Naive B cell (primary cell): ENCODE data around the gene LEMD3. TPM values are rescaled to one million over a fixed set of nuclear protein-coding genes. Genes with fewer than 3 reads are reported as not detected.
A peak's percentile ranks its signal among the peaks of the same experiment; 100 is the strongest.
"Not testable (repeated sequence)": the region's sequence is repeated elsewhere in the genome, so short reads cannot be mapped to it uniquely, and the experiment has no call there.

ENCODE experiments used
- ATAC-seq, 2 donors: fragments of 150-1000 bp; cut with Tn5 transposase; 2 replicates each; pipeline ENCODE4 v1.10.0; 2021; ENCODE audit warnings: low read depth in 2 of 2, mild to moderate bottlenecking in 2 of 2, moderate library complexity in 2 of 2
- DNase-seq: peaks from one replicate; pipeline ENCODE4 v3.0.0; 2022
- H3K27ac Mint-ChIP-seq, 6 donors: one replicate each; pipeline ENCODE4 v1.8.0; 2020 to 2022; ENCODE audit warnings: mild to moderate bottlenecking in 6 of 6, mixed read lengths in 6 of 6, moderate library complexity in 5 of 6, inconsistent platforms in 2 of 6
- H3K27me3 Mint-ChIP-seq, 3 donors: one replicate each; pipeline ENCODE4 v1.8.0; 2021 to 2022; ENCODE audit warnings: mixed read lengths in 3 of 3, mild to moderate bottlenecking in 1 of 3
- H3K36me3 Mint-ChIP-seq, 2 donors: one replicate each; pipeline ENCODE4 v1.8.0; 2020 to 2022; ENCODE audit warnings: mixed read lengths in 2 of 2, inconsistent platforms in 1 of 2, mild to moderate bottlenecking in 1 of 2
- H3K4me1 Mint-ChIP-seq, 3 donors: one replicate each; pipeline ENCODE4 v1.8.0; 2020 to 2022; ENCODE audit warnings: mixed read lengths in 3 of 3, inconsistent platforms in 1 of 3, mild to moderate bottlenecking in 1 of 3, moderate library complexity in 1 of 3
- H3K4me3 Mint-ChIP-seq, 8 donors: one replicate each; pipeline ENCODE4 v1.8.0; 2020 to 2022; ENCODE audit warnings: mild to moderate bottlenecking in 8 of 8, mixed read lengths in 8 of 8, moderate library complexity in 8 of 8, inconsistent platforms in 2 of 8
- H3K9me3 Mint-ChIP-seq, 7 donors: one replicate each; pipeline ENCODE4 v1.8.0; 2020 to 2022; ENCODE audit warnings: mixed read lengths in 7 of 7, mild to moderate bottlenecking in 5 of 7, inconsistent platforms in 2 of 7, moderate library complexity in 1 of 7
- polyA plus RNA-seq, 6 donors: library from polyadenylated mRNA; unstranded; fragments of 300-500 nt; fragmentation: Illumina TruSeq; gene quantifications; one replicate each; pipeline ENCODE4 v1.2.3, GENCODE V29; 2021; ENCODE audit warnings: low read depth in 6 of 6

Gene LEMD3
- polyA plus RNA-seq, 6 donors from 2014 or later = 23.1 to 53.9 (median 41.2) TPM

DNA sequence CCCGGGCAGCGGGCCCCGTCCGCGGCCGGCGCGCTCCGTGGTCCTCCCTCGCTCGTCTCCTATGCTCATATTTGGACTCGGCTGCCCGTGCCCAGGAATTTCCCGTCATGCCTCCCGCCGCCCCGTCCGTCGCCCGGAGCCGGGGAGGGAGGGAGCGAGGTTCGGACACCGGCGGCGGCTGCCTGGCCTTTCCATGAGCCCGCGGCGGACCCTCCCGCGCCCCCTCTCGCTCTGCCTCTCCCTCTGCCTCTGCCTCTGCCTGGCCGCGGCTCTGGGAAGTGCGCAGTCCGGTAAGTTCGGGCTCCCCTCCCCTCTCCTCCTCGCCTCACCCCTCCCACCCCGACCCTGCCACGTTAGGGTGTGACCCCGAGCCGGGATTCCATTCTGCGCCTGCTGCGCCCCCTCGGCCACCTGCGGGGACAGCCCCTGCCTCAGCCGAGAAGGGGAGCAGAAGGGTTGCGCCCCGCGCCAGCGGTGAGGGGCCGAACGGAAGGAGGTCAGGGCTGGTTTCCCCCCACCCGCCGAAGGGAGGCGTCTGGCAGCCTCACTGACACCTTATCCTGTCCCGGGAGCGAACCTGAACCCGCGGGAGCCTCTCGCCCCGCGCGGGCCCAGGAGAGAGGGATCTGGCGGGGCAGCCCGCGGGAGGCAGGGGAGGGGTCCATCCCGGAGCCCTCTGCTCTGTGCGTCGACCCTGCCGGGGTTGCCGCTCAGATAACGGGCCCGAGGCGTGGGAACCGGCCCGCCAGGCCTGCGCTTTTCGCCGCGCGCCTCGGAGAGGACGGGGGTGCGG, 109.4 kb downstream of the LEMD3 start, which contains the start of gene MSRB3:
Gene MSRB3 (plus strand): TSS at position 108 of the 793 bp plus-strand sequence. CDS start 29,897 bp downstream, outside the sequence.
- Mint-ChIP-seq H3K36me3 (no peaks in the 10 kb centered on the region), H3K4me1 (peaks cover 12 to 15% (median 15%) of the 10 kb centered on the region in 3 donors), H3K27me3 (peaks cover 36 to 47% (median 39%) of the 10 kb centered on the region in 3 donors), H3K27ac (peak within 1 kb of the TSS in 3 of 6 donors; percentile 10 to 61 (median 49)), H3K9me3 (no peaks in the 10 kb centered on the region), H3K4me3 (peak within 1 kb of the TSS; percentile 66 to 91 (median 84))
- DNase-seq (peak; percentile 24), ATAC-seq (peak; percentile 73 to 76)

DNA sequence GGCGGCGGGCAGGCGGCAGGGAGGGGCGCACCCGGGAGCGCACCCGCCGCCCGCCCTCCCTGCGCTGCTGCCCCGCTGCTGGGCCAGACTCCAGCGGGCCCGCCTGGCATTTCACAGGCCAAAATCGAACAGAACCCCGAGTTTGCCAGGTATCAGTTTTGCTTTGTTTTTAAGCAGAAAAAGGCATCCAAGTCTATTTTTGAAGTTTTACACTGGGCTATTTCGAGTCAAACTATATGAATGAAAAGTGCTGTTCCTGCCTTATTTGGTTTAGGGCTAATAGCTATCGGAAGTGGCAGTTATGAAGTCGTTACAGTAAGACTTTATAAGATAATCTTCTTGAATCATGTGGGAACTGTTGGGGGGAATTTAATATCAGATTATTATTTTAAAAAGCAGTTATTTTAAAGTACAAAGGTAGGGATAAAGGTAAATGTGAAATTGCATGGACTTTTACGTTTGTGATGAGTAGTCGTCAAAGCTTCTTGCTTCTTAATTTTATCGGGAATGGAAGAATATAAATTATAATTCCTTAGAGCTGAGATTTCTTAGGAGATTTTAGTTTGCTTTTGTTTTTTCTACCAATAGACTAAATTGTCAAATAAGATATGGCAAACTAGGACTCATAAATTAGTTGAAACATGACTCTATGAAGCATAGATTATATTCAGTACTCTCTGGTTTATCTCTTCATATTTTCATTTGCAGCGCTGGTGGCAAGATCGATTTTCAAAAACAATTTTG, 110.2 kb downstream of the LEMD3 start:
- Mint-ChIP-seq H3K27me3 (peaks cover 36 to 47% (median 39%) of the 10 kb centered on the region in 3 donors), H3K9me3 (no peaks in the 10 kb centered on the region), H3K27ac (no peak overlapping the region), H3K4me1 (peaks cover 12 to 15% (median 15%) of the 10 kb centered on the region in 3 donors), H3K36me3 (no peaks in the 10 kb centered on the region), H3K4me3 (peak overlapping the region; percentile 66 to 91 (median 82))
- peak; percentile 11 to 65 for ATAC-seq
- DNase-seq = no peak

DNA sequence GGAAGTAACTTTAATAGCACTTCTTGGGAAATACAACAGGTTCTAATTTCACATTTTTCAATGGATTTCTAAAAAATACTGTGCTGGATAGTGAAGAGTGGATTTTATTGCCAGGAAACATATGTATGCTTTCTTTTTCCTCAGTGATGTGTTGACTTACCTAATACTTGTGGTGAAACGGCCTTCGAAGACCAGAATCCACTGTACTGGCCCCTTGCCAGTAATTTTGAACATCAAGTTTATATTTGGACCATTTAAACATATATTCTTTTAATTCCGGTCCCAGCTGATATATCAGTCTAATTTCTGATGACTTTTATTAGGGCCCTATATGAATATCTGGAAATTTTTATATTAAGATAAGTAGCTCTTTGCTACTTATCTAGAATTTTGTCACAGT, 110.9 kb downstream of the LEMD3 start:
- no peak for DNase-seq
- peak overlapping the region in 2 of 8 donors; percentile 66 to 83 for H3K4me3 Mint-ChIP-seq
- H3K27me3 Mint-ChIP-seq = peaks cover 31 to 41% (median 38%) of the 10 kb centered on the region in 3 donors
- H3K27ac Mint-ChIP-seq = no peak overlapping the region
- H3K36me3 Mint-ChIP-seq = no peaks in the 10 kb centered on the region
- H3K9me3 Mint-ChIP-seq = no peaks in the 10 kb centered on the region
- no peak for ATAC-seq
- H3K4me1 Mint-ChIP-seq = peaks cover 12 to 15% (median 15%) of the 10 kb centered on the region in 3 donors

DNA sequence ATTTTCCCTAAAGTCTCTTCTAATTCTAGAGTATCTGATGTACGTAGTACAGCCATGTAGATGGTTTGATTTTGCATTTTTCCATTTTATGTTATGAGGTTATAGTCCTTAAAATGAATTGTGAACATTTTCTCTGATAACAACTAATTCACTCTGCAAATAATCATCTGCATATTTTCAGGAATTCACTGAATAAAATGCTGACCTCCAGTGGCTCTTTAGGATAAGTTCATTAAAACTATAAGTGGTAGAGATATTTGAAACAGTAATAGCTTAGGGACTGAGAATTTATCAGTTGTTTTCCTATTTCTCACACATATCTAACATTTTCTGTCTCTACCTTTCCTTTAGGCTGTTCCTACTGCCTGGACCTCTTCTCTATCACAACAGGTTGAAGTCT, 113.5 kb downstream of the LEMD3 start:
- no peak overlapping the region for H3K27ac Mint-ChIP-seq
- H3K27me3 Mint-ChIP-seq = peaks cover 25 to 40% (median 33%) of the 10 kb centered on the region in 3 donors
- no peak for DNase-seq
- peaks cover 12 to 15% (median 13%) of the 10 kb centered on the region in 3 donors for H3K4me1 Mint-ChIP-seq
- H3K4me3 Mint-ChIP-seq = no peak overlapping the region
- H3K36me3 Mint-ChIP-seq = no peaks in the 10 kb centered on the region
- H3K9me3 Mint-ChIP-seq = no peaks in the 10 kb centered on the region
- ATAC-seq = no peak

DNA sequence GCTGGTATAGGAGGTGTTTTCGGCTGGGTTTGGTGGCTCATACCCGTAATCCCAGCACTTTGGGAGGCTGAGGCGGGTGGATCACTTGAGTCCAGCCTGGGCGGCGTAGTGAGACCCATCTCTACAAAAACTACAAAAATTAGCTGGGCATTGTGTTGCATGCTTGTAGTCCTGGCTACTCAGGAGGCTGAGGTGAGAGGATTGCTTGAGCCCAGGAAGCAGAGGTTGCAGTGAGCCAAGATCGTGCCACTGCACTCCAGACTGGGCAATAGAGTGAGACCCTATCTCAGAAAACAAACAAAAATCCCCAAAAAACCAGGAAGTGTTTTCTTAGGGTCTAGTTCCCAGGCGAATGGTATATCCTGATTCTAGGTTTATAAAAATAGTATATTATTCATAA, 116.1 kb downstream of the LEMD3 start:
- not testable (repeated sequence) for H3K9me3 Mint-ChIP-seq, H3K27ac Mint-ChIP-seq, H3K36me3 Mint-ChIP-seq, H3K4me1 Mint-ChIP-seq, ATAC-seq, DNase-seq
- Mint-ChIP-seq H3K4me3 (peak overlapping the region in 1 of 8 donors; percentile 22), H3K27me3 (peaks cover 7 to 32% (median 20%) of the 10 kb centered on the region in 3 donors)

DNA sequence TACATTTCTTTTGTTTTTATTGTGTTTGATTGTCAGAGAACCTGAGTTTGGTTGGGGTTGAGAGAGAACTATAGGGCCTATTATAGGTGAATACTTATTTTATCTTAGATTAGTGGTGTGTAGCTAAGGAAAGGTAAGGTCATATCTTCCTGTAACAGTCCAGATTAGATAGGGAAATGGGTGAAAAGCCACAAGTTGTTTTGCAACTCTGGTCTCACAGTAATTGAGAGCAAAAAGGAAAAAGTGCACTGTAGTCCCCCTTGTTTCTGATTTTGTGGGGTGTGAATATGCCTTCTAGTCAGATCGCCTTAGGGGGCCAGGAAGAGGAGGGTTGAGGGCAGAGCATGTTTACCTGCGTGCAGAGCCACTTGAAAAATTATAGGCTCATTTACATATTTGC, 118.0 kb downstream of the LEMD3 start:
- DNase-seq (no peak), ATAC-seq (no peak)
- H3K9me3 Mint-ChIP-seq = peaks cover 0 to 2% (median 0%) of the 10 kb centered on the region in 7 donors
- H3K27me3 Mint-ChIP-seq = peaks cover 5 to 18% (median 11%) of the 10 kb centered on the region in 3 donors
- H3K4me1 Mint-ChIP-seq = no peaks in the 10 kb centered on the region
- H3K27ac Mint-ChIP-seq = peak overlapping the region in 1 of 6 donors; percentile 74
- no peak overlapping the region for H3K4me3 Mint-ChIP-seq
- H3K36me3 Mint-ChIP-seq = no peaks in the 10 kb centered on the region

DNA sequence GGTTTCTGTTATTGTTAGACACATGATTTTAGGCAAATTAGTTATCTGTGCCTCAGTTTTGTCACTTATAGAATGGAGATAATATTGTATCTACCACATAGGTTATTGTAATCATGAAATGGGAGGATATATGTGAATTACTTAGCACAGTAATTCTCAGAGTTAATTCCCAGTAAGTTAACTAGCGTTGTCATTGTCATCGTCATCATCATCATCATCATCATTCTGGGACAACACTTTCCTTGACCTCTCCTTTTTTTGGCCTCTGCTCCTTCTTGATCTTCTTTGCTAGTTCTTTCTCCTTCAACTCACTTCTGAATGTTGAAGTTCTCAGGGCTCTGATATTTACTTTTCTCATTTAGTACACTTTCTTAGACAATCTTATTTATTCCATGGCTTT, 122.9 kb downstream of the LEMD3 start:
- Mint-ChIP-seq H3K36me3 (no peaks in the 10 kb centered on the region), H3K9me3 (peaks cover 0 to 2% (median 0%) of the 10 kb centered on the region in 7 donors), H3K27me3 (peaks cover 0 to 8% (median 6%) of the 10 kb centered on the region in 3 donors), H3K27ac (no peak overlapping the region), H3K4me3 (no peak overlapping the region), H3K4me1 (peaks cover 0 to 8% (median 7%) of the 10 kb centered on the region in 3 donors)
- ATAC-seq (no peak), DNase-seq (no peak)

DNA sequence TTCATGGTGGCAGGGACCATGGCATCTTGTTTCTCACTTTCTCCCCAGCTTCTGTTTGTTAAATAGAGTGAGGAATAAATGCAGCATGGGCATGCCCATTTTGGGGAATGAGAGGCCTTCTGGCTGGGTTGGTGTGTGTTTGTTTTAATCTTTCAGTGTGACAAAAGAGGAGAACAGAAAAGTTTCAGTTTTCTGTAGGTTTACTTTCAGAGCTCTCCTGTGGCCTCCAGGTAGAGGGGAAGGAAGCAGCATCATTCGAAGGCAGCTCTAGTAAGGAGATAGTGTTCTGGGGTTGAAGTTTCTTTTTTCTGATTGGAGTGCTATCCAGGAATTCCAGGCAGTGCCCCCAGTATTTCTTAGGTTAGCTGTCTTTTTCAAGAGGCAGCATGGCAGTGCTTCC, 124.4 kb downstream of the LEMD3 start:
- Mint-ChIP-seq H3K4me1 (peaks cover 0 to 8% (median 7%) of the 10 kb centered on the region in 3 donors), H3K9me3 (peaks cover 0 to 2% (median 0%) of the 10 kb centered on the region in 7 donors), H3K27me3 (peaks cover 0 to 8% (median 0%) of the 10 kb centered on the region in 3 donors), H3K4me3 (no peak overlapping the region), H3K27ac (no peak overlapping the region), H3K36me3 (no peaks in the 10 kb centered on the region)
- DNase-seq = no peak
- no peak for ATAC-seq

DNA sequence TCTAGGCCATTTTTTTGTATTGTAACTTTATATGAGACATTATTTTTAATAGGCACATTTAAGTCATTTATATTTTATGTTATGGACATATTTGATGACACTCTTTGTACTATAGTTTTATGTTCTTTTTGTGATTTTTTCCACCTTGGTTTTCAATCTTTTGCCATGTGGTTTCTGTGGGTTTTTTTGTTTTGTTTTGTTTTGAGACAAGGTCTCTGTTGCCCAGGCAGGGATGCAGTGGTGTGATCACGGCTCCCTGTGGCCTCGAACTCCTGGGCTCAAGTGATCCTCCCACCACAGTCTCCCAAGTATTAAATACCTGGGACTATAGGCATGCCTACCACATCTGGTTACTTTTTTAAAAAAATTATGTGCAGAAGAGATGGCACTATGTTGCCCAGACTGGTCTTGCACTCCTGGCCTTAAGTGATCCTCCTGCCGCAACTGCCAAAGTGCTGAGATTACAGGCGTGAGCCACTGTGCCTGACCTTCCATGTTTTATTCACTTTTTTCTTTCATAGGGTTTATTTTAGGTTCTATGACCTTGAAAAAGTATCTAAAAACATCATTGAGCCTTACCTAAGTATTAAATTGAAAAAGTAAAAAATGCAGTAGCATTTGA, 125.4 kb downstream of the LEMD3 start:
- no peak for ATAC-seq

DNA sequence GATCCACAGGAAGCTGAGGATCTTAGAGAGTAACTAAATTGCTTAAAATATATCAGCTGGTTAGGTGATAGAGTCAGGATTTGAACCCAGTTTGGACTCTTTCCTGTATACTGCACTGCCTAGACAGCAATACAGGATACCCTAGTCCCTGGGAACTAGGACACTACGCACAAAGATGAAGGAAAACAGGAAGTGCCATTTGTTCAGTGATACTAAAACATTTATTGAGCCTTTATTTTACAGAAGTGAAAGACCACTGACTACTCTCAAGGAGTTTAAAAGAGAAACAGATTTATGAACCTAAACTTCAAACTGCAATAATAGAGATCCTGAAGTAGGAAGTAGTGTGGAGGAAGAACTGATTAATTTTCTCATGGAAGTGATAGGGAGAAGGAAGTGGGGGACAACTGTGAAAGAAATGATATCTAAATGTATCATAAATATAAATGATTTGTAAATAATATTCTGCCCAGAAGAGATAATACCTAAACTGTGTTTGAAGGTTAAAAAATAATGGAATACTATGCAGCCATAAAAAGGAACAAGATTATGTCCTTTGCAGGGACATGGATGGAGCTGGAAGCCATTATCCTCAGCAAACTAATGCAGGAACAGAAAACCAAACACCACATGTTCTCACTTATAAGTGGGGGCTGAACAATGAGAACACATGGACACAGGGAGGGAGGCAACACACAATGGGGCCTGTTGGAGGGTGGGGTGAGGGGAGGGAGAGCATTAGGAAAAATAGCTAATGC, 127.3 kb downstream of the LEMD3 start:
- DNase-seq (no peak), ATAC-seq (peak; percentile 56 to 69)
- Mint-ChIP-seq H3K9me3 (peaks cover 0 to 2% (median 0%) of the 10 kb centered on the region in 7 donors), H3K27ac (peak overlapping the region in 1 of 6 donors; percentile 4), H3K4me3 (no peak overlapping the region), H3K36me3 (no peaks in the 10 kb centered on the region), H3K27me3 (peaks cover 0 to 5% (median 0%) of the 10 kb centered on the region in 3 donors), H3K4me1 (peaks cover 0 to 8% (median 7%) of the 10 kb centered on the region in 3 donors)

More for the DNA sequence above, 125.4 kb downstream of the LEMD3 start:
- peaks cover 0 to 5% (median 0%) of the 10 kb centered on the region in 3 donors for H3K27me3 Mint-ChIP-seq
- H3K9me3 Mint-ChIP-seq = peaks cover 0 to 2% (median 0%) of the 10 kb centered on the region in 7 donors
- no peak overlapping the region for H3K27ac Mint-ChIP-seq
- H3K4me3 Mint-ChIP-seq = no peak overlapping the region
- H3K4me1 Mint-ChIP-seq = peaks cover 0 to 8% (median 7%) of the 10 kb centered on the region in 3 donors
- DNase-seq = no peak
- H3K36me3 Mint-ChIP-seq = no peaks in the 10 kb centered on the region
